ENCODE results near the gene ZNF574.

DNA sequence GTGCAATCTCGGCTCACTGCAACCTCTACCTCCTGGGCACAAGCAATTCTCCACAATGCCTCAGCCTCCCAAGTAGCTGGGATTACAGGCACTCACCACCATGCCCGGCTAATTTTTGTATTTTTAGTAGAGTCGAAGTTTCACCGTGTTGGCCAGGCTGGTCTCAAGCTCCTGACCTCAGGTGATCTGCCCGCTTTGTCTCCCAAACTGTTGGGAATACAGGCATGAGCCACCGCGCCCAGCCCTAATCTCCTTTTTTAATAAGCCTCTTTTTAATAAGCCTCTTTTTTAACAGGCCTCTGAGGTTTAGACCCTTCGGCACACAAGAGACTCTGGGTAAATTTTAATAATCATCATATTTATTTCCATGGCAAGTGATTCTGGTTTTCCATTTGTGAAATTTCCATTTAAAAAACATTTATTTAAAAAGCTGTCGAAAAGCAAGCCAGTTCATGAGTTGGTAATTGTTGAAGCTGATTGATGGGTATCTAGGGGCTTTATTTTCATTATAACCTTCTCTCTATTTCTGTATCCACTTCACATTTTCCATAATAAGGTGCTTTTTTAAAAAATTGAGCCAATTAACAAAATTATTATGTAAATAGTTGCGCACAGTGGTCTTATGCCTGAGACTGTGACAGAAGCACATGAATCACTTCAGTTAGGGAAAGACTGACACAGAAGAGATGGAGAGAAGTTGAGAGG is 44.5 kb downstream of the ZNF574 start:
- TF ChIP-seq, protein P1, sequence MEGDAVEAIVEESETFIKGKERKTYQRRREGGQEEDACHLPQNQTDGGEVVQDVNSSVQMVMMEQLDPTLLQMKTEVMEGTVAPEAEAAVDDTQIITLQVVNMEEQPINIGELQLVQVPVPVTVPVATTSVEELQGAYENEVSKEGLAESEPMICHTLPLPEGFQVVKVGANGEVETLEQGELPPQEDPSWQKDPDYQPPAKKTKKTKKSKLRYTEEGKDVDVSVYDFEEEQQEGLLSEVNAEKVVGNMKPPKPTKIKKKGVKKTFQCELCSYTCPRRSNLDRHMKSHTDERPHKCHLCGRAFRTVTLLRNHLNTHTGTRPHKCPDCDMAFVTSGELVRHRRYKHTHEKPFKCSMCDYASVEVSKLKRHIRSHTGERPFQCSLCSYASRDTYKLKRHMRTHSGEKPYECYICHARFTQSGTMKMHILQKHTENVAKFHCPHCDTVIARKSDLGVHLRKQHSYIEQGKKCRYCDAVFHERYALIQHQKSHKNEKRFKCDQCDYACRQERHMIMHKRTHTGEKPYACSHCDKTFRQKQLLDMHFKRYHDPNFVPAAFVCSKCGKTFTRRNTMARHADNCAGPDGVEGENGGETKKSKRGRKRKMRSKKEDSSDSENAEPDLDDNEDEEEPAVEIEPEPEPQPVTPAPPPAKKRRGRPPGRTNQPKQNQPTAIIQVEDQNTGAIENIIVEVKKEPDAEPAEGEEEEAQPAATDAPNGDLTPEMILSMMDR (IDR thresholded peaks at IDR 0.05), result no peak
- TF ChIP-seq EP300 (IDR thresholded peaks at IDR 0.05) (no peak), POLR2AphosphoS5 (IDR thresholded peaks at IDR 0.05) (no peak)
